IPS DF 4.7 (cell line): ENCODE results near the gene DNAJC11.
"Not testable (repeated sequence)": the region's sequence is repeated elsewhere in the genome, so short reads cannot be mapped to it uniquely, and the experiment has no call there.

Experiments
- DNase-seq: peaks from one replicate; pipeline ENCODE4 v3.0.0-alpha.2; 2013; ENCODE audit warnings: low spot score; ENCODE audit errors: extremely low read depth

Gene DNAJC11

GRCh38 chr1:6699915-6700314, 1.7 kb downstream of the DNAJC11 start:
- not testable (repeated sequence) for DNase-seq

- DNase-seq: no peak
These were observed 5.7 kb downstream of the DNAJC11 start for GRCh38 chr1:6695868-6696267.

DNA sequence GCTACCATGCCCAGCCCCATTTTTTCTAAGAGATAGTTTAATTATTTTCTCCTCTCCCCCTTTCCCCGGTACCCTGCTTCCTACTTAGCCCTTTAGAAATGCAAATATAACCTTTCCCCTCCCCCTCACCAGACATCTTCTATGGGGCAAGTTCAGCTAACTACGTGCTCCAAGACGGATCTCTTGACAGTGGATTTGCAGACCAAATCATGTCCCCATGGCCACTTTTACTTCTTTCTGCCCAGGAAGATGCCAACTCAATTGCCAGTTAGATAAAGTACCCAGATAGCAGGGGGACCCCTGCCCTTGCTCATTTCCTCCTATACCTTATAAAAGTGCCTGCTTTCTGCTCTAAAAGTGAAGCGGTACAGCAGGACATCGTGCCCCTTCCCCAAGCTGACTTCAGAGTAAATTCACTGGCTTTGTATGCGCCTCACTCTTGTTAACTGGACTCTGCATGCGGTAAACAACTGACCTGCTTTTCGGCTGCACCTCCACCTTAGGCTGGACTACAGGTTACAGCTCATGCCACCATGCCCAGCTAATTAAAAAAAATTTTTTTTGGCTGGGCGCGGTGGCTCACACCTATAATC, 7.4 kb downstream of the DNAJC11 start:
- DNase-seq: peak; percentile 51

- DNase-seq: no peak
These were observed 8.7 kb downstream of the DNAJC11 start for GRCh38 chr1:6692956-6693355.

DNA sequence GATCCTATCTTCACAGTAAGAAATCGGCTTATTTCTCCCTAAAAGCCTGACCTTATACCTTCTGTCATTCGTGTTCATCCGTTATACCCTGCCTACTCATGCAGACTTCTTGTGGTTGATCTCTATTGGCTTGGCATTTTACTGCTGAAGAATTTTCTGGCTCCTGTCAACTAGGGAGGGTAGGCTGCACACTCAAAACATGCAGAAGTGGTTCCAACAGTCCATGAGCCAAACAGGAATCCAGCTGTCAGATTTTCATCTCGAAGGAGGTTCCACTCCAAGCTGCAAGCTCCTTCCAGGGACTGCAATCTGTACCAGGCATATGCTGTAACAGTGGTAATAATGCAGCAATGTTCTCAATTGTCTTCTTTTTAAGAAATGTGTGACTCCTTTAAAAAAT, 10.1 kb downstream of the DNAJC11 start:
- DNase-seq: no peak

DNA sequence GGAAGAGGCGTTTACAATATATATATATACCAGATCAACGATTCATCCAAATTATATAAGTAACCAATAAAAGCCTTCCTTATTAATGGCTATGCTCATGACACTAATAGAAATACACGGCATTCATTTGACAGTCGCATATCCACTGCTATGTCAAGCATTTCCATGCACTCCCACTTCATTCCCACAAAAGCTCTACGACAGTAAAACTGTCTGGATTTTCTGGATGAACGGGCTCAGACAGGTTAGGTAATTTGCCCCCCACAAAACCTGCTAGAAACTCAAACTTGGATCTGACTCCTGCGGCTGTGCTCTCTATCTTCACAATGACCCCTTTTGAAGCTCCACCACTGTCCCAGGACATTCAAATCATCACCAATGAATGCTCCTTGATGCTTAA, 11.4 kb downstream of the DNAJC11 start:
- no peak for DNase-seq

DNA sequence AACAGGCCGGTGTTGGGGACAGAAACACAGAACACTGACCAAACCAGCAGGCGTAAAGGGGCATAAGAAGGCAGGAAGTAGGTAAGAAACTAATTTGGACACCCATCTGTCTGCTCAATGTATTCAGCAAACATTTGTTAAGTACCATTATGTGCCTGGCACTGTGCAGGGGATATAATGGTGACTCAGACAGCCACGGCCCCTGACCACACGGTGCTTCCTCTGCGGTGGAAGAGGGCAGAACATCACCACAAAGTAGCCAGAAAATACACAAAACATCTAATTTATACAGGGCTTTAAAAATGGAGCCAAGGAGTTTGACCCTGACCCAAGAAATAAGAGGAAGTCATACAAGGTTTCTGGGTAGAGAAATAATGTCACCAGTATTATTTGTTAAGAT, 12.9 kb downstream of the DNAJC11 start:
- no peak for DNase-seq

DNA sequence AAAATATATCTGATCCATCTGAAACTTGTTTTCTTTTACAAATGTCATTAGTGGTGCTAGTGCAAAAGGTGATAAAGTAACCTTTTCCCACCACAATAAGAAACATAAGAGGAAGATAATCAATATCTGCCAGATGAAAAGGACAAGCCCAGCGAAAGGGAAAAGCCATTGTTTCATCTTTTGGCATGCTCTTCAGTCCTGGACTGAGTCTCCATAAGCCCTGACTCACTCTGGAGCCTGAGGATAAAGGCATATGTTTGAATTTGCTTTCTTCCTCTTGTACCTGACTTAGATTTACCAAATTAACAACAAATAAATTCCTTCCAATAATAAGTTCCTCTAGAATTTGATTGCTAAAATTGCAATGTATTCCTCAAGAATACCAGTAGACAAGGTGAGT, 13.6 kb downstream of the DNAJC11 start:
- DNase-seq: no peak

DNA sequence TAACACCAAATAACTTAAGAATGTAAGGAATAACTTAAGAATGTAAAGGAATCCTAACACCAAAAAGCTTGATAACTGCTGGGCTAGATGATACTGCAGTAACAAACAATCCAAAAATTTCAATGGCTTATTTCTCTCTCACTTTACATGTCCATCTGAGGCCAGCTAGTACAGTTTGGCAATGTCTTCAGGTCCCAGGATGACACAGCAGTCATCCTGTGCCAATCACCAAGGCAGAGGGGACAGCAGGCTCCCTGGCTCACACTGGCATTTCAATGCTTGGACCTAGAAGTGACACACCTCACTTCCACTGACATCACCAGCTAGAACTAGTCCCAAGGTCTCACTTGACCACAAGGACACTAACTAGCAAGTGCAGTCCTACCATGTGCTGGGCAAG, 15.3 kb downstream of the DNAJC11 start:
- DNase-seq: no peak

GRCh38 chr1:6685381-6685780, 16.2 kb downstream of the DNAJC11 start:
- no peak for DNase-seq

DNA sequence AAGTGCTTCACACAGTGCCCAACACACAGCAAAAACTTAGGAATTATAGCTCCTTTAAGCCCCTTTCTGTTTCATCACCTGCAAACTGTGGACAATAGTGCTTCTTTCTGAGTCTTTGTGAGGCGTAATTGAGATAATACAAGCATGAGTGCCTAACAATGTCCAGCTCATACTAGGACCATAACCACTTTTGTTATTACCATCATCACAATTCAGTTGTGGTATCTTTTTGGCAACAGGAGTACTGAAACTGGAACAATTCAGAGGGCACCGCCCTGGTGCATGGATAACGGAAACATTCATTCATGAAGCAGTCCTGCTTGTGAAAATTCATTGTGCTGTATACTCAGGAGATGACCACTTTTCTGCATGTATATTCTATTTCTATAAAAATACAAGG, 18.2 kb downstream of the DNAJC11 start:
- no peak for DNase-seq

DNA sequence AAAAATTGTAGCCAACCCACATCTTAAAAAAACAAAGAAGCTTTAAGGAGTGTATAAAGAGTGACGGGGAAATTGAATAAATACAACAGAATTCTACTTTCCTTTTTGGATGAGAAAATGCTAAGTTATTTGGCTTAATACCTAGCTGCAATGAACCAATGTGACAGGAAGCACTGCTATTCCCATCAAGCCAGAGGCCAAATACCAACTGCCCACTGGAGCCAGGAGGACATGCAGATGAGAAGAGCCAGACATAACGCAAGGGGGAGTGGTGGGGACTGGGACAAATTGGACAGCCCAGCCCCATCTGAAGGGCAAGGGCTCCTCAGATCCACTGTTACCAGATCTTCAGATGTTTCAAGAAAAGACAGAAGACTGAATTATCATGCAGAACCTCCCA, 25.7 kb downstream of the DNAJC11 start:
- DNase-seq: no peak

GRCh38 chr1:6674771-6675170, 26.8 kb downstream of the DNAJC11 start:
- no peak for DNase-seq

DNA sequence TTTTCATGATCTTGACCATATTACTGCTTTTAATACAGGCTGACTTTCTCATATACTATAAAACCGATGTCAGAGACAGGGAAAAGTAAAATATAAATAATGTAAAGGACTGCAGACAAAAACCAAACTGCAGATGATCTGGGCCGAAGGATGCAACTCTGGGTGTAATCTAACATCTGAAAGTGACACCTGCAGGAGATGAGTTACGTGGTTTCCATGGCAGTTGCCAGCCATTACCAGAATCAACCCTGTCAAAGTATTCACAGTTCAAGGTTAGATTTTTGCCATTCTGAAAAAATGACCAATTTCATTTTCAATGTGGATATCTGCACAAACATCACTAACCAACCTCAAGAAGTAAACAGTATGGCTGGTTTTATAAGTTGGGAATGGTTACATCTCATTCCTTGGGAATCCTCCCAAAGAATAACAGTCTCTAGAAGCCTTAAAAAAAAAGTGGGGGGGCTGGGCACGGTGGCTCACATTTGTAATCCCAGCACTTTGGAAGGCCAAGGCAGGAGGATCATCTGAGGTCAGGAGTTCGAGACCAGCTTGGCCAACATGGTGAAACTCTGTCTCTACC, 27.7 kb downstream of the DNAJC11 start:
- no peak for DNase-seq

DNA sequence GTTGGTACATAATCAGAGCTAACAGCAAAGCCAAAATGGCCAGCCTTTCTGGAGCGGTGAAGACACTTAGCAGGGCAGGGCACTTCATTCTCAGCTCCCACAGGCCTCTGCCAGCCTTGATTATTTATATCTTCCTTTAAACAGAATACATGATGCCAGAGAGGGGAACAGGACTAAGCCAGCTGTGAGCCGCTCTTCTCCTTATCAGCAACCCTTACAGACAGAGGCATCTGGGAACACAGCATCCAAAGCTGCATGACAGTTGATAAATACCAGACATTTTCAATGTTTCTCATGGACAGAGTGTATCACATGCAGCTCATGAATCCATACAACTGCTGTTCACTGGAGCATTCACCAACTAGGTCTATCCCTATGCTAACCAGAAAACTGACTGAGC, 29.1 kb downstream of the DNAJC11 start:
- no peak for DNase-seq

DNA sequence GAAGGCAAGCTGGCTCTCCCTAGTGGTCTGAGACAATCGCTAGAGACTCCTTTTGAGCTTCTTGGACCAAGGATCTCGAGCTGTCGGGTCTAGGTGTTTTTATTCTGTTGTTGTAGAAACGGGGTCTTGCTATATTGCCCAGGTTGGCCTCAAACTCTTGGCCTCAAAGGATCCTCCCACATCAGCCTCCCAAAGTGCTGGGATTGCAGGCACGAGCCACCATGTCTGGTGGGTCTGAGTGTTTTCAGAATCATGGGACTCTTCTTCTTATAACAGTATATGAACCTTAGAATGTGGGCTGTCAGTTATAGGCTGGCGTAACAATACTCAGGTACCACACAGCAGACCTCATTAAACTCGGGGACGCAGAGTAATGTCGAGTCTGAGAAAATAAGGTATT, 33.1 kb downstream of the DNAJC11 start:
- DNase-seq: no peak

DNA sequence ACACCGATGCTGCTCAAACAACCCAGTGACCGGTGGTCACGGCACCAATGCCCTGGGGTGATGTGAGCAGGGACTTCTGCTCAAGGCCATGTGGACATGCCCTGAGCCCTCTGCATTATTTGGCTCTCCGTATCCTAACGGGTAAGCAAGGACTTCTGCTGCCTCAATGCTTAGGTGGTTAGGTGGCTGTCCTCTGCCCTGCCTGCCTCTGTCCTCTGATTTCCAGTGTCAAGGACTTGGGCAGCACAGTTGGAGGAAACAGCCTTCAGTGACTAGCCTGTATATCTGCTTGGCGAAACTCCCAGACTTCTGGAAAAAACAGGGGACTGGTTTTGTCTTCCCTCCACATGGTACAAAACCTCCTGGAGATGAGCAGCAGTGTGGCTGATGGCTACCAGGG, 34.5 kb downstream of the DNAJC11 start:
- no peak for DNase-seq

DNA sequence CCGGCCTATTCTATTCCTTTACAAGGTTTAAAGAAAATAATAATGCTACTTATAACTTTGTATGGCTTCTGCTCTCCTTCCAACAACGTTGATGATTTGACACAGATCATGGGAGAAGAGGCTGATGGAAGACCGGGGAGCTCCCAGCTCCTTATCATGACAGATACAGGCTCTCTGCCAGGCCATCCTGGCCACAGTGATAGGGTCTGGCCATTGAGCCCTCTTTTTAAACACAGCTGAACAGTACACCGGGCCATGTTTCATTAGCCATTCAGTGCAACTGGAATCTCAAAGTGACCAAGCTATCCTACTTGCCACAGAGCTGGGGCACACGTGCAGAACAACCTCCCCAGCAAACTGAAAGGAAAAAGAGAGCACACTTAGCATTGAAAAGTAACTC, 34.9 kb downstream of the DNAJC11 start:
- DNase-seq: no peak

DNA sequence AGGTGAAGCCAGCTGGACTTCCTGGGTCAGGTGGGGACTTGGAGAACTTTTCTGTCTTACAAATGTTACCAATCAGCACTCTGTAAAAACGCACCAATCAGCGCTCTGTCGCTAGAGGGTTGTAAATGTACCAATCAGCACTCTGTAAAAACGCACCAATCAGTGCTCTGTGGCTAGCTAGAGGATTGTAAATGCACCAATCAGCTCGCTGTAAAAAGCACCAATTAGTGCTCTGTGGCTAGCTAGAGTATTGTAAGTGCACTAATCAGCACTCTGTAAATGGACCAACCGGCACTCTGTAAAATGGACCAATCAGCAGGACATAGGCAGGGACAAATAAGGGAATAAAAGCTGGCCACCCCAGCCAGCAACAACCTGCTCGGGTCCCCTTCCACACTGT, 39.1 kb downstream of the DNAJC11 start:
- DNase-seq: not testable (repeated sequence)

DNA sequence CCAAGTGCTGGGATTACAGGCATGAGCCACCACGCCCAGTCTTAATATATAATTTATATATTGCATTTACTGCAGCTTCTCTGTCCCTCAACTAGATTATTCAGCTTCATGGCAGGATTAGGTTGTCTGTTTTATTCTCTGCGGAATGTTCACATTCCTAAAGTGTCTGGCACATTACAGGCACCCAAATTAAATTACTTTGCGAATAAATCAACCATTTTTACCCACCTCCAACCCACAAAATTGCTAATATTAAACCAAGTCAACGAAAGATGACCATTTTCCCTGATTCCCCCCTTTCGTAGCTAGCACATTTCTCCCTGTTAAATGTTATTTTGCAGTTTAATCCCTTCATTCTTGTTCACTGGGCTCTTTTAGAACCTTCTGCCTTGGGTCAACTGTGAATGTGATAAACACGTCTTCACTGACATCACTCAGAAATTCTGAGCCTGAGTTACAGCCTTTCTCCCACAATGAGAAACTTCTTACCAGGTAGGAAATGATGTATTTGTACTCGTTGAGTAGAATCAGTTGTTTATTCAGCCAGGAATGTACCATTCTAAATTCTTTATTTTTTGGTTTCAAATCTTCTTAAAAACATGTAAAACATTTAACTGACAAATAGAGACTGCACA, 41.1 kb downstream of the DNAJC11 start:
- DNase-seq: no peak

DNA sequence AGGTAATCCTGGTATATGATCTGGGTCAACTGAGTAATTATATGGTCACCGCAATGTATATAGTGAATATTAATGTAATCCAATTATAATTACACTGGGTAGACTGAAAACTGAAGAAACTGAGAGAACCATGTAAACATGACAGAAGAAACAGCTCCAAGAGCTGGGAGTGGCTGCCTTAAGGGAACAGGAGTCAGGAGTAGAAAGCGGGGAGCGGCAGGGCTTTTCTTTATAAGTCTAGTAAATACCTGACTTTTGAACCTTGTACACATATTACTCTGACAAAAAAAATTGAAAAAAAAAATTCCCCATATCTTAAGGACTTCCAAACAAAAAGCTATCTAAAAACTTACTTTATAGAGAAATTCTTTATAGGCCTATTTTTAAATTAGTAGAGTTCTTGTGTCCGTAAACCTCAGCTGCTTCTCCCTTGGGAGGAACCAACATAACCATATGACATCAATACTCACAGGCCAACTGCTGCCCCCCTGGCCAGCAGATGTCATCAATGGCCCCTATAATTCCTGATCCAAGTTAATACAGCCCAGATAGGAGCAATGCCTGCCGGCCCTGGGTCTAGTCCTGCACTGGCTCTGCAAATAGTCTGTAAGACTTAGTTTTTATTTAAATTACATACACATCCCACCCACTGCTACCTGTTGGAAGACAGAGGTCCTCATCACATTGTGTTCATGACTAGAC, 43.1 kb downstream of the DNAJC11 start:
- DNase-seq: no peak

GRCh38 chr1:6657138-6657537, 44.5 kb downstream of the DNAJC11 start:
- no peak for DNase-seq
